H1 (cell line): ENCODE measurements around the gene TEX48. TPM values are rescaled to one million over a fixed set of nuclear protein-coding genes. Genes with fewer than 3 reads are reported as not detected.

Experiments
- CTCF ChIA-PET: fragments of 300-600 bp; sonication (Branson Sonifier 250); formaldehyde crosslinking; loops from one replicate; lab custom pipeline; 2021; ENCODE audit not compliant: partially characterized antibody; lab: Charles Lee
- POLR2A ChIA-PET: fragments of 300-600 bp; sonication (Branson Sonifier 250); formaldehyde crosslinking; loops from one replicate; lab custom pipeline; 2021; ENCODE audit warnings: inconsistent platforms; ENCODE audit not compliant: partially characterized antibody; lab: Charles Lee
- DNase-seq, 2 experiments: peaks; one replicate each; pipeline versions ENCODE4 v3.0.0 to v3.0.0-alpha.2; 2010 to 2022; ENCODE audit warnings: low spot score in 2 of 2, low read depth in 1 of 2, mixed read lengths in 1 of 2
- FAIRE-seq: peaks from 2 replicates; lab custom pipeline; 2011; peaks lifted over from hg19 to GRCh38; lab: Jason Lieb, UNC
- H2AFZ ChIP-seq: 2 replicates; pipeline ENCODE4 v1.8.1; 2012; ENCODE audit warnings: low read length, inconsistent platforms
- H2AK5ac ChIP-seq: 2 replicates; pipeline ENCODE4 v1.6.1; 2013; ENCODE audit warnings: low read depth, low read length
- H2BK120ac ChIP-seq: replicated peaks from 2 replicates; pipeline ENCODE3; 2013; ENCODE audit warnings: low read depth, low read length, inconsistent platforms
- H2BK12ac ChIP-seq: 2 replicates; pipeline ENCODE4 v1.6.1; 2013; ENCODE audit warnings: low read depth, low read length
- H2BK15ac ChIP-seq: 2 replicates; pipeline ENCODE4 v1.6.1; 2013; ENCODE audit warnings: low read length
- H2BK20ac ChIP-seq: 2 replicates; pipeline ENCODE4 v1.6.1; 2013; ENCODE audit warnings: low read length
- H2BK5ac ChIP-seq: 2 replicates; pipeline ENCODE4 v1.6.1; 2013; ENCODE audit warnings: low read depth, low read length
- H3K14ac ChIP-seq: 2 replicates; pipeline ENCODE4 v1.6.1; 2013; ENCODE audit warnings: inconsistent platforms; ENCODE audit not compliant: insufficient read length
- H3K18ac ChIP-seq: 2 replicates; pipeline ENCODE4 v1.6.1; 2013; ENCODE audit warnings: low read length; ENCODE audit errors: extremely low read depth
- H3K23ac ChIP-seq: 2 replicates; pipeline ENCODE4 v1.6.1; 2013; ENCODE audit warnings: inconsistent platforms; ENCODE audit not compliant: insufficient read length
- H3K23me2 ChIP-seq: 2 replicates; pipeline ENCODE4 v1.6.1; 2013; ENCODE audit warnings: low read depth, low read length
- H3K27ac ChIP-seq: 2 replicates; pipeline ENCODE4 v1.6.1; 2011; ENCODE audit warnings: low read depth, low read length, inconsistent platforms
- H3K27me3 ChIP-seq, 4 experiments: replicated peaks in 1 of 4; 1 replicate in 1 of 4; 2 replicates in 3 of 4; pipeline versions ENCODE4 v1.6.1 to v1.8.1; 2011 to 2013; ENCODE audit warnings: low read length in 3 of 4, mild to moderate bottlenecking in 3 of 4, inconsistent platforms in 2 of 4, mixed read lengths in 2 of 4, moderate library complexity in 1 of 4; ENCODE audit not compliant: control insufficient read depth in 3 of 4, insufficient read depth in 3 of 4; ENCODE audit errors: extremely low read depth in 1 of 4
- H3K36me3 ChIP-seq, 4 experiments: 2 replicates each; pipeline versions ENCODE4 v1.6.1 to v1.8.1; 2011 to 2013; ENCODE audit warnings: mild to moderate bottlenecking in 4 of 4, low read length in 3 of 4, moderate library complexity in 2 of 4, control low read depth in 1 of 4, inconsistent platforms in 1 of 4; ENCODE audit not compliant: insufficient read depth in 4 of 4, control insufficient read depth in 2 of 4
- H3K4ac ChIP-seq: replicated peaks from 2 replicates; pipeline ENCODE3; 2013; ENCODE audit warnings: low read length, low read depth, mixed read lengths, inconsistent platforms; ENCODE audit not compliant: insufficient read length
- H3K4me1 ChIP-seq, 4 experiments: replicated peaks in 1 of 4; 1 replicate in 1 of 4; 2 replicates in 3 of 4; pipeline versions ENCODE4 v1.6.1 to v1.8.1; 2011 to 2013; ENCODE audit warnings: low read length in 3 of 4, inconsistent platforms in 2 of 4, mixed read lengths in 1 of 4; ENCODE audit not compliant: insufficient read depth in 4 of 4, control insufficient read depth in 3 of 4
- H3K4me2 ChIP-seq, 2 experiments: 2 replicates each; pipeline versions ENCODE4 v1.6.1 to v1.8.1; 2011 to 2013; ENCODE audit warnings: low read depth in 2 of 2, low read length in 2 of 2, control low read depth in 1 of 2, inconsistent platforms in 1 of 2, mild to moderate bottlenecking in 1 of 2; ENCODE audit not compliant: insufficient read depth in 1 of 2
- H3K4me3 ChIP-seq, 4 experiments: fragments of 200-600, 300-600 bp in 1 of 4; sonication (generic), shearing (Covaris generic), sonication (Bioruptor Twin) in 1 of 4; 2 replicates each; pipeline versions ENCODE4 v1.5.1 to v1.8.1; 2011 to 2016; ENCODE audit warnings: low read length in 4 of 4, low read depth in 3 of 4, control low read depth in 2 of 4, inconsistent platforms in 2 of 4, mild to moderate bottlenecking in 2 of 4, mixed read lengths in 1 of 4, moderate library complexity in 1 of 4; ENCODE audit not compliant: insufficient read depth in 2 of 4; ENCODE audit errors: extremely low read depth in 1 of 4
- H3K56ac ChIP-seq: replicated peaks from 2 replicates; pipeline ENCODE3; 2013; ENCODE audit warnings: low read depth, mild to moderate bottlenecking, mixed read lengths, low read length, inconsistent platforms; ENCODE audit not compliant: insufficient read length
- H3K79me1 ChIP-seq: 2 replicates; pipeline ENCODE4 v1.6.1; 2013; ENCODE audit warnings: low read depth, low read length, control low read depth
- H3K79me2 ChIP-seq, 2 experiments: 2 replicates each; pipeline versions ENCODE4 v1.6.1 to v1.8.1; 2012 to 2013; ENCODE audit warnings: low read length in 2 of 2, mild to moderate bottlenecking in 2 of 2, inconsistent platforms in 1 of 2; ENCODE audit not compliant: insufficient read depth in 2 of 2, control insufficient read depth in 1 of 2
- H3K9ac ChIP-seq, 4 experiments: replicated peaks in 1 of 4; 1 replicate in 1 of 4; 2 replicates in 3 of 4; pipeline versions ENCODE4 v1.6.1 to v1.8.1; 2011 to 2013; ENCODE audit warnings: low read depth in 3 of 4, low read length in 3 of 4, control low read depth in 2 of 4, mild to moderate bottlenecking in 2 of 4, moderate library complexity in 2 of 4, inconsistent platforms in 1 of 4; ENCODE audit errors: extremely low read depth in 1 of 4
- H3K9me3 ChIP-seq, 2 experiments: 2 replicates each; pipeline versions ENCODE4 v1.6.1 to v1.8.1; 2012 to 2013; ENCODE audit warnings: mild to moderate bottlenecking in 2 of 2, moderate library complexity in 2 of 2, control low read depth in 1 of 2, inconsistent platforms in 1 of 2, low read depth in 1 of 2, low read length in 1 of 2, mixed read lengths in 1 of 2; ENCODE audit not compliant: insufficient read depth in 2 of 2
- H4K20me1 ChIP-seq, 2 experiments: replicated peaks in 1 of 2; 2 replicates each; pipeline versions ENCODE3 to v1.8.1; 2011 to 2013; ENCODE audit warnings: inconsistent platforms in 2 of 2, low read length in 2 of 2, mild to moderate bottlenecking in 1 of 2; ENCODE audit not compliant: insufficient read depth in 2 of 2, control insufficient read depth in 1 of 2
- H4K5ac ChIP-seq: 2 replicates; pipeline ENCODE4 v1.6.1; 2013; ENCODE audit warnings: low read length, low read depth, mixed read lengths, inconsistent platforms; ENCODE audit not compliant: insufficient read length
- H4K8ac ChIP-seq: 2 replicates; pipeline ENCODE4 v1.8.0; 2013; ENCODE audit warnings: mild to moderate bottlenecking, moderate library complexity, low read length, inconsistent platforms; ENCODE audit not compliant: insufficient read depth; ENCODE audit errors: extremely low read depth
- H4K91ac ChIP-seq: replicated peaks from 2 replicates; pipeline ENCODE3; 2013; ENCODE audit warnings: low read length, mixed read lengths, inconsistent platforms; ENCODE audit not compliant: insufficient read length
- JUND ChIP-seq: IDR thresholded peaks from 2 replicates; pipeline ENCODE4 v1.6.1; 2011; ENCODE audit warnings: mild to moderate bottlenecking, improper control_type of control experiment, low read length
- POLR2AphosphoS5 ChIP-seq: IDR thresholded peaks from 2 replicates; pipeline ENCODE4 v1.6.1; 2011; ENCODE audit warnings: low read depth, low read length
- SIRT6 ChIP-seq: IDR thresholded peaks from one replicate; pipeline ENCODE4 v1.7.1; 2012; ENCODE audit warnings: low read length, inconsistent platforms
- WGBS, 2 experiments: shearing (Covaris generic) in 1 of 2; methylation state at CpG; one replicate each; pipeline versions ENCODE4 v1.1.6 to v1.1.7; 2013 to 2015; ENCODE audit warnings: low lambda C conversion rate in 2 of 2, mixed read lengths in 2 of 2, inconsistent platforms in 1 of 2, low coverage in 1 of 2, missing lambda C conversion rate in 1 of 2; ENCODE audit not compliant: insufficient replicate concordance in 2 of 2, insufficient coverage in 1 of 2, insufficient read length in 1 of 2; ENCODE audit errors: extremely low coverage in 1 of 2, missing lambda C conversion rate in 1 of 2; 5-methylcytosine and 5-hydroxymethylcytosine counted together
- polyA plus RNA-seq, 7 experiments: library from polyadenylated mRNA; depleted of rRNA in 3 of 7; stranded (reverse) in 5 of 7; unstranded in 2 of 7; fragments of >200 nt in 5 of 7; fragments of 200-250 nt in 2 of 7; gene quantifications; 1 replicate in 5 of 7; 2 replicates in 1 of 7; 4 replicates in 1 of 7; pipeline versions ENCODE4 v1.2.1 to v1.2.3, GENCODE V29; 2011 to 2013; ENCODE audit warnings: missing spikeins in 2 of 7, mixed read lengths in 2 of 7
- total RNA-seq: library from RNA; stranded (reverse); fragmentation: NEBNext Ultra II Directional; extraction: Animal tissue kit (Norgen Biotek cat#: 25700); gene quantifications from 2 replicates; pipeline ENCODE4 v1.2.1, GENCODE V29; 2021

TEX48 gene
- total and polyA plus RNA-seq, 2 of the 8 experiments (the other 6 are each of a cell fraction or from before 2014, with no cell fraction given): not detected

DNA sequence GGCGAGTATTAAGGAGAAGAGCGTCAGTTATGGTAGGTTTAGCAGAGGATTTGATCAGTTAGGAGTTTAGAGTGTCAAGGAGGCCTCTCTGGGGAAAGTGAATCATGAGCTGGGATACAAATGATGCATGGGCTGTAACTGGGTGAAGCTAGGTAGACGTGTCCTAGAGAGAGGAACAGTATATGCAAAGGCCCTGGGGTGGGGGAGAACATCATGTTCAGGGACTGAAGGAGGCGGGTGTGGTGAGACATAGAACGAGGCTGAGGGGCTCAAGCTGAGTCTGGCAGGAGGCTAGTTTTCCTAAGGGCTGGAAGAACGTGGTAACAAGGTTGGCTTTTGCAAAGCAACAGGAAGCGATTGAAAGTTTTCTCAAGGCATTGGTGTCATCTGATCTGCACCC, 60.4 kb downstream of the TEX48 start:
- H3K9ac ChIP-seq: no peak overlapping the region
- no peak overlapping the region for H4K91ac ChIP-seq
- POLR2A ChIA-PET: no interaction called here
- CTCF ChIA-PET: interaction anchor here (1.4 kb wide), 1 partner anchor 12 kb away, joined by 3 read pairs; no protein-coding TSS in a partner anchor
- no peaks in the 10 kb centered on the region for H3K9me3 ChIP-seq
- no peak overlapping the region for H2BK5ac ChIP-seq
- H3K36me3 ChIP-seq: no peaks in the 10 kb centered on the region
- no peak overlapping the region for H2AK5ac ChIP-seq
- H3K14ac ChIP-seq: no peak overlapping the region
- H3K4me2 ChIP-seq: no peak overlapping the region
- 83% methylated on average over 7 of the region's 7 CpGs; no CpG with 5 or more reads in 1 of the 2 experiments for WGBS, 2 experiments
- H3K79me2 ChIP-seq: no peaks in the 10 kb centered on the region
- FAIRE-seq: no peak
- no peak overlapping the region for H4K8ac ChIP-seq
- no peak overlapping the region for H4K5ac ChIP-seq
- DNase-seq: no peak
- H3K56ac ChIP-seq: no peak overlapping the region
- no peak overlapping the region for H2BK12ac ChIP-seq
- no peak overlapping the region for H3K4ac ChIP-seq
- no peak overlapping the region for H3K4me3 ChIP-seq
- H2BK15ac ChIP-seq: no peak overlapping the region
- no peak overlapping the region for H2BK120ac ChIP-seq
- peaks cover 0 to 7% of the 10 kb centered on the region in 2 experiments for H4K20me1 ChIP-seq
- no peak overlapping the region for H3K18ac ChIP-seq
- H2AFZ ChIP-seq: no peak overlapping the region
- no peak overlapping the region for H3K23ac ChIP-seq
- H2BK20ac ChIP-seq: no peak overlapping the region
- H3K27me3 ChIP-seq: no peaks in the 10 kb centered on the region
- no peaks in the 10 kb centered on the region; the same call in 1 of the 2 replicates for H3K23me2 ChIP-seq
- no peak for TF ChIP-seq SIRT6
- TF ChIP-seq JUND: no peak
- no peak for TF ChIP-seq POLR2AphosphoS5
- TF ChIP-seq, all 59 proteins: peak for 0
- no peaks in the 10 kb centered on the region for H3K4me1 ChIP-seq
- no peaks in the 10 kb centered on the region for H3K79me1 ChIP-seq
- H3K27ac ChIP-seq: no peak overlapping the region
